ENCODE data around the gene FRYL. TPM values are rescaled to one million over a fixed set of nuclear protein-coding genes. Genes with fewer than 3 reads are reported as not detected.

FRYL gene
- total and polyA plus RNA-seq, 7 experiments from 2014 or later, result 25.4 to 126 (median 102) TPM

DNA sequence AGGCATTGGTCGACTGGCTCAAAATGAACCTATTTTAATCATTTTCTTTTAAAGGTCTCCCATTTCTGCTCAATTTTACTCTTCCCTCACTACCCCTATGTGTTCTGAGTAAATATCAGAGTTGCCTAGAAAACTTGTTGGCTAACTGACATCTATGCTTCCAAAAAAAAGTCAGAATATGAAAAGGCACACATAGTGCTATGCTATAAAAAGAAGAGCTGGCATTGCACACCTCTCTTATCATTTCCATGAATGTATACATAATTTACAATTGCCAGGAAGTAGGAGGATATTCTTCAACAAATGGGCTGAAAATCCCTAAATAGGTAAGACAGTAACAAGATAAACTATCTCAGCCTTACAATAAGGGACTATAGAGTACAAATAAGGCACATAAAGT lies 70.2 kb downstream of the FRYL start:
- no peak overlapping the region for H3K27ac ChIP-seq (ENCODE audit: low read depth, low read length)
- no peaks in the 10 kb centered on the region for H3K9me3 ChIP-seq (ENCODE audit: control insufficient read depth in 2 of 3, low read length in 3 of 3)
- no peaks in the 10 kb centered on the region for H3K27me3 ChIP-seq (ENCODE audit: control insufficient read depth in 2 of 2, insufficient read depth in 2 of 2, low read length in 2 of 2)
- DNase-seq (no peak), ATAC-seq (no peak)
- H3K4me3 Mint-ChIP-seq, result no peak overlapping the region
- peaks cover 0 to 19% (median 7%) of the 10 kb centered on the region in 3 experiments for H3K36me3 ChIP-seq (ENCODE audit: control insufficient read depth in 2 of 3, insufficient read depth in 3 of 3, low read length in 3 of 3)
- no peaks in the 10 kb centered on the region for H3K27me3 Mint-ChIP-seq
- H3K9me3 Mint-ChIP-seq, result peaks cover 0 to 22% (median 2%) of the 10 kb centered on the region in 11 donors
- H3K27ac Mint-ChIP-seq, result peak overlapping the region in 1 of 9 donors; percentile 20
- intact Hi-C loops (cut with micrococcal nuclease), result no loop called here
- H3K36me3 Mint-ChIP-seq, result peaks cover 8 to 37% (median 29%) of the 10 kb centered on the region in 5 donors
- H3K4me1 ChIP-seq (ENCODE audit: control insufficient read depth in 2 of 2, insufficient read depth in 2 of 2, low read length in 2 of 2), result no peaks in the 10 kb centered on the region
- ChIA-PET POLR2A (interaction anchor here (0.6 to 0.7 kb wide), 2 partner anchors 65 to 96 kb away, joined by 3 to 4 read pairs; no protein-coding TSS in a partner anchor), CTCF (no interaction called here)
- H3K4me1 Mint-ChIP-seq, result peaks cover 8 to 49% (median 39%) of the 10 kb centered on the region in 7 donors
- no peak overlapping the region for H3K4me3 ChIP-seq (ENCODE audit: low read length)

- Mint-ChIP-seq H3K4me3 (no peak overlapping the region), H3K4me1 (peaks cover 7 to 52% (median 40%) of the 10 kb centered on the region in 7 donors), H3K36me3 (peaks cover 8 to 39% (median 33%) of the 10 kb centered on the region in 5 donors), H3K9me3 (peaks cover 0 to 17% (median 2%) of the 10 kb centered on the region in 11 donors), H3K27ac (no peak overlapping the region), H3K27me3 (no peaks in the 10 kb centered on the region)
- no peak for ATAC-seq
- CTCF ChIA-PET, result no interaction called here
- Histone ChIP-seq H3K36me3 (ENCODE audit: control insufficient read depth in 2 of 3, insufficient read depth in 3 of 3, low read length in 3 of 3) (peaks cover 0 to 19% (median 7%) of the 10 kb centered on the region in 3 experiments), H3K4me1 (ENCODE audit: control insufficient read depth in 2 of 2, insufficient read depth in 2 of 2, low read length in 2 of 2) (no peaks in the 10 kb centered on the region), H3K27me3 (ENCODE audit: control insufficient read depth in 2 of 2, insufficient read depth in 2 of 2, low read length in 2 of 2) (no peaks in the 10 kb centered on the region), H3K4me3 (ENCODE audit: low read length) (no peak overlapping the region), H3K27ac (ENCODE audit: low read depth, low read length) (no peak overlapping the region), H3K9me3 (ENCODE audit: control insufficient read depth in 2 of 3, low read length in 3 of 3) (no peaks in the 10 kb centered on the region)
- POLR2A ChIA-PET, result no interaction called here
- intact Hi-C loops (cut with micrococcal nuclease), result no loop called here
- DNase-seq, result no peak
Observed at GRCh38 chr4:48708610-48709009, 71.5 kb downstream of the FRYL start.

DNA sequence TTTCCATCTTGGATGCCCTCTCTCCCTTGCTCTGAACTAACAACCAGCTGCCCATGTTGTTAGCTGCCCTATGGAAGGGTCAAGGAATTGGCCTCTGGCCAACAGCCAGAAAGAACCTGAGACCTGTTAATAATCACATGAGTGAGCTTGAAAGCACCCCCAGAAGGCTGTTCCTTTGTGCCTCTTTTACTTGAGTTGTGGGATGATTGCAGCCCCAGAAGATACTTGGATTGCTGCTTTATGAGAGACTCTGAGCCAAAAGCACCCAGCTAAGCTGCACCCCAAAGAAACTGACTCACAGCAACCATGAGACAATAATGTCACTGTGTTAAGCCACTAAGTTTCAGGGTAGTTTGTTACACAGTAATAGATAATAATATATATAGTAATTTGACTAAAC lies 73.3 kb downstream of the FRYL start:
- ATAC-seq (no peak), DNase-seq (no peak)
- Histone ChIP-seq H3K27ac (ENCODE audit: low read depth, low read length) (no peak overlapping the region), H3K36me3 (ENCODE audit: control insufficient read depth in 2 of 3, insufficient read depth in 3 of 3, low read length in 3 of 3) (peaks cover 0 to 19% (median 7%) of the 10 kb centered on the region in 3 experiments), H3K4me3 (ENCODE audit: low read length) (no peak overlapping the region), H3K27me3 (ENCODE audit: control insufficient read depth in 2 of 2, insufficient read depth in 2 of 2, low read length in 2 of 2) (no peaks in the 10 kb centered on the region), H3K9me3 (ENCODE audit: control insufficient read depth in 2 of 3, low read length in 3 of 3) (no peaks in the 10 kb centered on the region), H3K4me1 (ENCODE audit: control insufficient read depth in 2 of 2, insufficient read depth in 2 of 2, low read length in 2 of 2) (no peaks in the 10 kb centered on the region)
- H3K9me3 Mint-ChIP-seq, result peaks cover 0 to 8% (median 0%) of the 10 kb centered on the region in 11 donors
- no peaks in the 10 kb centered on the region for H3K27me3 Mint-ChIP-seq
- CTCF ChIA-PET, result no interaction called here
- H3K27ac Mint-ChIP-seq, result peak overlapping the region in 1 of 9 donors; percentile 1
- no peak overlapping the region for H3K4me3 Mint-ChIP-seq
- intact Hi-C loops (cut with micrococcal nuclease), result no loop called here
- POLR2A ChIA-PET, result no interaction called here
- H3K4me1 Mint-ChIP-seq, result peaks cover 6 to 51% (median 34%) of the 10 kb centered on the region in 7 donors
- peaks cover 8 to 37% (median 34%) of the 10 kb centered on the region in 5 donors for H3K36me3 Mint-ChIP-seq

DNA sequence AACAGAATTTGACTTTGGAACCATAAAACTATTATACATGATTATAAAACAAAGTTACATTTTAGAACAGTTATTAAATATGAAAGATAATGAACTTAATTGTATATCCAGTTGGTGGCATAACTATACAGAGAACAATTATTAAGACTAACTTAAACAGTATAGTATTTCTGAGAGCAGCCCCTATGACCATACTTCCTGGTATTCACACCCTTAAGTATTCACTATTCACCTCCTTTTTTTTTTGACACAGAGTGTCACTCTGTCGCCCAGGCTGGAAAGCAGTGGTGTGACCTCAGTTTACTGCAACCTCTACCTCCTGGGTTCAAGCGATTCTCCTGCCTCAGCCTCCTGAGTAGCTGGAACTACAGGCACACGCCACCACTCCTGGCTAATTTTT lies 74.5 kb downstream of the FRYL start:
- no peak overlapping the region for H3K4me3 Mint-ChIP-seq
- ATAC-seq (no peak), DNase-seq (no peak)
- ChIA-PET POLR2A (no interaction called here), CTCF (no interaction called here)
- H3K27ac Mint-ChIP-seq, result peak overlapping the region in 1 of 9 donors; percentile 1
- Histone ChIP-seq H3K27me3 (ENCODE audit: control insufficient read depth in 2 of 2, insufficient read depth in 2 of 2, low read length in 2 of 2) (no peaks in the 10 kb centered on the region), H3K9me3 (ENCODE audit: control insufficient read depth in 2 of 3, low read length in 3 of 3) (no peaks in the 10 kb centered on the region), H3K4me1 (ENCODE audit: control insufficient read depth in 2 of 2, insufficient read depth in 2 of 2, low read length in 2 of 2) (peaks cover 0 to 6% of the 10 kb centered on the region in 2 donors), H3K4me3 (ENCODE audit: low read length) (no peak overlapping the region), H3K36me3 (ENCODE audit: control insufficient read depth in 2 of 3, insufficient read depth in 3 of 3, low read length in 3 of 3) (peaks cover 0 to 17% (median 7%) of the 10 kb centered on the region in 3 experiments), H3K27ac (ENCODE audit: low read depth, low read length) (no peak overlapping the region)
- no peaks in the 10 kb centered on the region for H3K27me3 Mint-ChIP-seq
- intact Hi-C loops (cut with micrococcal nuclease), result no loop called here
- H3K4me1 Mint-ChIP-seq, result peaks cover 8 to 58% (median 38%) of the 10 kb centered on the region in 7 donors
- peaks cover 0 to 4% (median 0%) of the 10 kb centered on the region in 11 donors for H3K9me3 Mint-ChIP-seq
- peaks cover 8 to 35% (median 29%) of the 10 kb centered on the region in 5 donors for H3K36me3 Mint-ChIP-seq

DNA sequence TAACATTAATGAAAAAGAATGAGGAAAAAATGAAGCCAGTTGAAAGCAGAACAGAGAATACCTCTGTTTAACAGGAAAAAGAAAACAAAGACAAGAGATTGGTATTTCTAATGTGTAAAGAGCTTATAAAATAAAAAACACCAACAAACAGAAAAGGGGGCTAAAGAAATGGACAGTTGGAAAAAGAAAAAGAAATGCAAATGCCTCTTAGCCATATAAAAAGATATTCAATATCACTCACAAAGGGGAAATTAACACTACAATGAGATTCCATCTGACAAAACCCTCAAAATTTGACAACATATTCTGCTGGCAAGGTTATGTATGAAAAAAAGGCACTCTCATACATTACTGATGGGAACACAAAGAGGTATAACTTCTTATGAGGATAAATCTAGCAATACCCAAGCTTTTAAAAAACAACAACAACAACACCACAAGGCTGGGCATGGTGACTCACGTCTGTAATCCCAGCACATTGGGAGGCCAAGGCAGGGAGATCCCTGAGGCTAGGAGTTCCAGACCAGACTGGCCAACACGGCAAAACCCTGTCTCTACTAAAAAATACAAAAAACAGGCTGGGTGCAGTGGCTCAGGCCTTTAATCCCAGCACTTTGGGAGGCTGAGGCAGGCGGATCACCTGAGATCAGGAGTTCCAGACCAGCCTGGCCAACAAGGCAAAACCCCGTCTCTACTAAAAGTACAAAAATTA lies 75.8 kb downstream of the FRYL start:
- H3K36me3 Mint-ChIP-seq, result peaks cover 3 to 22% (median 16%) of the 10 kb centered on the region in 5 donors
- Histone ChIP-seq H3K27ac (ENCODE audit: low read depth, low read length) (no peak overlapping the region), H3K4me1 (ENCODE audit: control insufficient read depth in 2 of 2, insufficient read depth in 2 of 2, low read length in 2 of 2) (peaks cover 4 to 15% of the 10 kb centered on the region in 2 donors), H3K27me3 (ENCODE audit: control insufficient read depth in 2 of 2, insufficient read depth in 2 of 2, low read length in 2 of 2) (no peaks in the 10 kb centered on the region), H3K9me3 (ENCODE audit: control insufficient read depth in 2 of 3, low read length in 3 of 3) (no peaks in the 10 kb centered on the region), H3K36me3 (ENCODE audit: control insufficient read depth in 2 of 3, insufficient read depth in 3 of 3, low read length in 3 of 3) (peaks cover 0 to 7% (median 3%) of the 10 kb centered on the region in 3 experiments), H3K4me3 (ENCODE audit: low read length) (no peak overlapping the region)
- peak overlapping the region in 2 of 10 donors; percentile 29 to 31 for H3K4me3 Mint-ChIP-seq
- H3K27ac Mint-ChIP-seq, result peak overlapping the region in 2 of 9 donors; percentile 22 to 44
- peaks cover 0 to 3% (median 0%) of the 10 kb centered on the region in 11 donors for H3K9me3 Mint-ChIP-seq
- CTCF ChIA-PET, result no interaction called here
- intact Hi-C loops (cut with micrococcal nuclease), result no loop called here
- no peaks in the 10 kb centered on the region for H3K27me3 Mint-ChIP-seq
- DNase-seq (no peak), ATAC-seq (no peak)
- peaks cover 12 to 58% (median 46%) of the 10 kb centered on the region in 7 donors for H3K4me1 Mint-ChIP-seq
- POLR2A ChIA-PET, result no interaction called here

DNA sequence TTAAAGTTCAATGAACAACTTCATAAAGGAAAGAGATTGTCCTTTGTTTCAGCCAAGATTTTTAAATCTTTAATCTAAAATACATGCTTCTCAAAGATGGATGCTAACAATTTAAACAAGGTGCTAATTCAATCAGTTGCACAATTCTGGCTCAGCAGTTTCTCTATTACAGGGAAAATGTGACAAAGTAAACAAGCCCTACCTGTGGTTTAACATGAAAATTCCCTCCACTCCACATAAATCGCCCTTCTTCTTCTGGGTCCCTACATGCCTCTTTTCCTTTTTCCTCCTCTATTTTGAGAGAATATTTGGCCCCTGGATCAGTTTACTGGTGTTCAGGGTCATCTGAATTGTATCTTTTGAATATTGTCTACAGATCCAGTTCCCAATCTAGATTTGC lies 80.6 kb downstream of the FRYL start:
- ChIA-PET CTCF (interaction anchor here (0.6 kb wide), 1 partner anchor 21 kb away, joined by 3 read pairs; no protein-coding TSS in a partner anchor), POLR2A (interaction anchor here (0.7 to 1.3 kb wide), 2 partner anchors 32 to 81 kb away, joined by 3 read pairs; no protein-coding TSS in a partner anchor)
- peak overlapping the region in 7 of 10 donors; percentile 3 to 72 (median 28) for H3K4me3 Mint-ChIP-seq

More for the DNA sequence above, 80.6 kb downstream of the FRYL start:
- Mint-ChIP-seq H3K27me3 (no peaks in the 10 kb centered on the region), H3K9me3 (peaks cover 0 to 3% (median 0%) of the 10 kb centered on the region in 11 donors), H3K27ac (peak overlapping the region in 6 of 9 donors; percentile 26 to 82 (median 48)), H3K4me1 (peaks cover 28 to 91% (median 82%) of the 10 kb centered on the region in 7 donors), H3K36me3 (peaks cover 0 to 18% (median 12%) of the 10 kb centered on the region in 5 donors)
- H3K27me3 ChIP-seq (ENCODE audit: control insufficient read depth in 2 of 2, insufficient read depth in 2 of 2, low read length in 2 of 2), result no peaks in the 10 kb centered on the region
- H3K4me3 ChIP-seq (ENCODE audit: low read length), result no peak overlapping the region
- H3K9me3 ChIP-seq (ENCODE audit: control insufficient read depth in 2 of 3, low read length in 3 of 3), result no peaks in the 10 kb centered on the region
- ATAC-seq (no peak), DNase-seq (no peak)
- peaks cover 16 to 19% of the 10 kb centered on the region in 2 donors for H3K4me1 ChIP-seq (ENCODE audit: control insufficient read depth in 2 of 2, insufficient read depth in 2 of 2, low read length in 2 of 2)
- H3K27ac ChIP-seq (ENCODE audit: low read depth, low read length), result no peak overlapping the region
- intact Hi-C loops (cut with micrococcal nuclease), result no loop called here
- no peaks in the 10 kb centered on the region for H3K36me3 ChIP-seq (ENCODE audit: control insufficient read depth in 2 of 3, insufficient read depth in 3 of 3, low read length in 3 of 3)

Data from naive thymus-derived CD4-positive, alpha-beta T cell (primary cell).